Upper lobe of left lung (tissue), 4 donors: ENCODE data around the gene CCM2L.

Experiments used
- CTCF ChIP-seq, 6 experiments: fragments of 450-650 bp in 4 of 6; fragments of 200-600 bp in 2 of 6; sonication (generic) in 2 of 6; IDR thresholded peaks; one replicate each; pipeline ENCODE4 v1.5.1; 2016 to 2019; ENCODE audit warnings: antibody characterized with exemption in 6 of 6
- POLR2A ChIP-seq, 4 donors: fragments of 450-650 bp; IDR thresholded peaks; one replicate each; pipeline ENCODE4 v1.5.1; 2016 to 2017; ENCODE audit warnings: antibody characterized with exemption in 4 of 4, mild to moderate bottlenecking in 2 of 4
- POLR2AphosphoS5 ChIP-seq, 2 donors: sonication (generic); formaldehyde crosslinking; IDR thresholded peaks; one replicate each; pipeline ENCODE4 v1.5.1; 2017; ENCODE audit warnings: antibody characterized with exemption in 2 of 2

- no peak for TF ChIP-seq CTCF (IDR thresholded peaks at IDR 0.05)
- no peak for TF ChIP-seq POLR2A (IDR thresholded peaks at IDR 0.05)
- no peak for TF ChIP-seq POLR2AphosphoS5 (IDR thresholded peaks at IDR 0.05)
Observed at GRCh38 chr20:32079655-32080109, 69.4 kb downstream of the CCM2L start.
